HepG2 (cell line): ENCODE measurements around the gene EYA2. TPM values are rescaled to one million over a fixed set of nuclear protein-coding genes. Genes with fewer than 3 reads are reported as not detected.

ENCODE experiments used
- ATAD3A ChIP-seq: sonication (generic); formaldehyde crosslinking; IDR thresholded peaks from 2 replicates; pipeline ENCODE4 v1.4.0; 2020; ENCODE audit warnings: missing genetic modification reagents
- FOXP1 ChIP-seq, 2 experiments: fragments of 450-650 bp in 1 of 2; IDR thresholded peaks; 2 replicates each; pipeline ENCODE4 v1.6.1; 2017 to 2018; ENCODE audit warnings: antibody characterized with exemption in 1 of 2
- GATAD1 ChIP-seq: IDR thresholded peaks from 2 replicates; pipeline ENCODE4 v1.6.1; 2016; ENCODE audit warnings: missing genetic modification reagents, missing compliant biosample characterization
- MIER3 ChIP-seq: IDR thresholded peaks from 2 replicates; pipeline ENCODE4 v1.6.1; 2016; ENCODE audit warnings: missing compliant biosample characterization, borderline replicate concordance
- MXD4 ChIP-seq: IDR thresholded peaks from 2 replicates; pipeline ENCODE4 v1.6.1; 2016; ENCODE audit warnings: mild to moderate bottlenecking, missing biosample characterization, missing genetic modification reagents
- SPEN ChIP-seq: sonication (generic); formaldehyde crosslinking; IDR thresholded peaks from 2 replicates; pipeline ENCODE4 v1.5.1; 2020; ENCODE audit warnings: low read depth, mild to moderate bottlenecking, missing genetic modification reagents
- ZNF160 ChIP-seq: sonication (generic); formaldehyde crosslinking; IDR thresholded peaks from 2 replicates; pipeline ENCODE4 v1.8.0; 2022; ENCODE audit warnings: mild to moderate bottlenecking, inconsistent platforms, missing genetic modification reagents
- ZNF33B ChIP-seq: sonication (generic); formaldehyde crosslinking; IDR thresholded peaks from 2 replicates; pipeline ENCODE4 v1.5.1; 2020; ENCODE audit warnings: mild to moderate bottlenecking, missing genetic modification reagents
- ZNF605 ChIP-seq: sonication (generic); formaldehyde crosslinking; IDR thresholded peaks from 2 replicates; pipeline ENCODE4 v1.8.0; 2022; ENCODE audit warnings: mild to moderate bottlenecking, missing genetic modification reagents
- ZNF737 ChIP-seq: sonication (generic); formaldehyde crosslinking; IDR thresholded peaks from 2 replicates; pipeline ENCODE4 v1.5.0; 2020; ENCODE audit warnings: missing genetic modification reagents, mild to moderate bottlenecking, borderline replicate concordance
- ZNF792 ChIP-seq: IDR thresholded peaks from 2 replicates; pipeline ENCODE4 v1.6.1; 2016
- polyA plus RNA-seq, 8 experiments: library from polyadenylated mRNA; depleted of rRNA in 3 of 8; stranded (reverse) in 7 of 8; unstranded in 1 of 8; fragments of >200 nt; fragmentation: Illumina TruSeq in 4 of 8; extraction: Trizol in 4 of 8; gene quantifications; 2 replicates each; pipeline versions ENCODE4 v1.2.1 to v1.2.3, GENCODE V29; 2011 to 2016; ENCODE audit warnings: low read depth in 4 of 8, missing spikeins in 1 of 8, mixed read lengths in 1 of 8; ENCODE audit not compliant: insufficient read depth in 1 of 8
- total RNA-seq, 5 experiments: library from RNA; depleted of rRNA; stranded (reverse); fragments of >200 nt; fragmentation: Illumina TruSeq; extraction: Trizol; gene quantifications; 2 replicates each; pipeline ENCODE4 v1.2.3, GENCODE V29; 2016; ENCODE audit warnings: low read depth in 1 of 5
- TF ChIP-seq, protein P1 (sequence below), 2 experiments: sonication (generic) in 1 of 2; formaldehyde crosslinking in 1 of 2; IDR thresholded peaks; 2 replicates each; pipeline versions ENCODE4 v1.4.0 to v1.6.1; 2016 to 2020; ENCODE audit warnings: borderline replicate concordance in 1 of 2, low read depth in 1 of 2, mild to moderate bottlenecking in 1 of 2, missing genetic modification reagents in 1 of 2

EYA2 gene
- total and polyA plus RNA-seq, 2 of the 13 experiments (the other 11 are each of a cell fraction or from before 2014, with no cell fraction given): not detected

- TF ChIP-seq, protein P1, sequence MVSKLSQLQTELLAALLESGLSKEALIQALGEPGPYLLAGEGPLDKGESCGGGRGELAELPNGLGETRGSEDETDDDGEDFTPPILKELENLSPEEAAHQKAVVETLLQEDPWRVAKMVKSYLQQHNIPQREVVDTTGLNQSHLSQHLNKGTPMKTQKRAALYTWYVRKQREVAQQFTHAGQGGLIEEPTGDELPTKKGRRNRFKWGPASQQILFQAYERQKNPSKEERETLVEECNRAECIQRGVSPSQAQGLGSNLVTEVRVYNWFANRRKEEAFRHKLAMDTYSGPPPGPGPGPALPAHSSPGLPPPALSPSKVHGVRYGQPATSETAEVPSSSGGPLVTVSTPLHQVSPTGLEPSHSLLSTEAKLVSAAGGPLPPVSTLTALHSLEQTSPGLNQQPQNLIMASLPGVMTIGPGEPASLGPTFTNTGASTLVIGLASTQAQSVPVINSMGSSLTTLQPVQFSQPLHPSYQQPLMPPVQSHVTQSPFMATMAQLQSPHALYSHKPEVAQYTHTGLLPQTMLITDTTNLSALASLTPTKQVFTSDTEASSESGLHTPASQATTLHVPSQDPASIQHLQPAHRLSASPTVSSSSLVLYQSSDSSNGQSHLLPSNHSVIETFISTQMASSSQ (IDR thresholded peaks at IDR 0.05; ENCODE audit: low read depth): peak; percentile 44; the same call in 1 of the 2 replicates
- TF ChIP-seq, protein P1 (CRISPR knock-in tag; IDR thresholded peaks at IDR 0.05; ENCODE audit: borderline replicate concordance): no peak
- no peak for TF ChIP-seq ZNF792 (CRISPR knock-in tag)
- TF ChIP-seq FOXP1 (IDR thresholded peaks at IDR 0.05): no peak
- 0 out of 2 replicates have a peak, but pooled peaks have one; percentile 22 for TF ChIP-seq FOXP1 (CRISPR knock-in tag; IDR thresholded peaks at IDR 0.05)
- TF ChIP-seq ZNF33B (CRISPR knock-in tag): no peak
- TF ChIP-seq MIER3 (CRISPR knock-in tag): no peak
- no peak for TF ChIP-seq MXD4 (CRISPR knock-in tag)
- TF ChIP-seq ZNF160: no peak
- no peak for TF ChIP-seq ATAD3A (CRISPR knock-in tag)
- no peak for TF ChIP-seq ZNF605 (CRISPR knock-in tag)
- TF ChIP-seq SPEN (CRISPR knock-in tag): no peak
- no peak for TF ChIP-seq ZNF737
- TF ChIP-seq GATAD1 (CRISPR knock-in tag): no peak
Measured at GRCh38 chr20:46923550-46923949, 28.9 kb downstream of the EYA2 start (continued).
